H1 (cell line): ENCODE measurements around the gene SPATA33. TPM values are rescaled to one million over a fixed set of nuclear protein-coding genes. Genes with fewer than 3 reads are reported as not detected.

Experiments
- CTCF ChIA-PET: fragments of 300-600 bp; sonication (Branson Sonifier 250); formaldehyde crosslinking; loops from one replicate; lab custom pipeline; 2021; ENCODE audit not compliant: partially characterized antibody; lab: Charles Lee
- POLR2A ChIA-PET: fragments of 300-600 bp; sonication (Branson Sonifier 250); formaldehyde crosslinking; loops from one replicate; lab custom pipeline; 2021; ENCODE audit warnings: inconsistent platforms; ENCODE audit not compliant: partially characterized antibody; lab: Charles Lee
- DNase-seq, 2 experiments: peaks; one replicate each; pipeline versions ENCODE4 v3.0.0 to v3.0.0-alpha.2; 2010 to 2022; ENCODE audit warnings: low spot score in 2 of 2, low read depth in 1 of 2, mixed read lengths in 1 of 2
- FAIRE-seq: peaks from 2 replicates; lab custom pipeline; 2011; peaks lifted over from hg19 to GRCh38; lab: Jason Lieb, UNC
- H2AFZ ChIP-seq: 2 replicates; pipeline ENCODE4 v1.8.1; 2012; ENCODE audit warnings: low read length, inconsistent platforms
- H2AK5ac ChIP-seq: 2 replicates; pipeline ENCODE4 v1.6.1; 2013; ENCODE audit warnings: low read depth, low read length
- H2BK120ac ChIP-seq: replicated peaks from 2 replicates; pipeline ENCODE3; 2013; ENCODE audit warnings: low read depth, low read length, inconsistent platforms
- H2BK12ac ChIP-seq: 2 replicates; pipeline ENCODE4 v1.6.1; 2013; ENCODE audit warnings: low read depth, low read length
- H2BK15ac ChIP-seq: 2 replicates; pipeline ENCODE4 v1.6.1; 2013; ENCODE audit warnings: low read length
- H2BK20ac ChIP-seq: 2 replicates; pipeline ENCODE4 v1.6.1; 2013; ENCODE audit warnings: low read length
- H2BK5ac ChIP-seq: 2 replicates; pipeline ENCODE4 v1.6.1; 2013; ENCODE audit warnings: low read depth, low read length
- H3K14ac ChIP-seq: 2 replicates; pipeline ENCODE4 v1.6.1; 2013; ENCODE audit warnings: inconsistent platforms; ENCODE audit not compliant: insufficient read length
- H3K18ac ChIP-seq: 2 replicates; pipeline ENCODE4 v1.6.1; 2013; ENCODE audit warnings: low read length; ENCODE audit errors: extremely low read depth
- H3K23ac ChIP-seq: 2 replicates; pipeline ENCODE4 v1.6.1; 2013; ENCODE audit warnings: inconsistent platforms; ENCODE audit not compliant: insufficient read length
- H3K23me2 ChIP-seq: 2 replicates; pipeline ENCODE4 v1.6.1; 2013; ENCODE audit warnings: low read depth, low read length
- H3K27ac ChIP-seq: 2 replicates; pipeline ENCODE4 v1.6.1; 2011; ENCODE audit warnings: low read depth, low read length, inconsistent platforms
- H3K27me3 ChIP-seq, 4 experiments: replicated peaks in 1 of 4; 1 replicate in 1 of 4; 2 replicates in 3 of 4; pipeline versions ENCODE4 v1.6.1 to v1.8.1; 2011 to 2013; ENCODE audit warnings: low read length in 3 of 4, mild to moderate bottlenecking in 3 of 4, inconsistent platforms in 2 of 4, mixed read lengths in 2 of 4, moderate library complexity in 1 of 4; ENCODE audit not compliant: control insufficient read depth in 3 of 4, insufficient read depth in 3 of 4; ENCODE audit errors: extremely low read depth in 1 of 4
- H3K36me3 ChIP-seq, 4 experiments: 2 replicates each; pipeline versions ENCODE4 v1.6.1 to v1.8.1; 2011 to 2013; ENCODE audit warnings: mild to moderate bottlenecking in 4 of 4, low read length in 3 of 4, moderate library complexity in 2 of 4, control low read depth in 1 of 4, inconsistent platforms in 1 of 4; ENCODE audit not compliant: insufficient read depth in 4 of 4, control insufficient read depth in 2 of 4
- H3K4ac ChIP-seq: replicated peaks from 2 replicates; pipeline ENCODE3; 2013; ENCODE audit warnings: low read length, low read depth, mixed read lengths, inconsistent platforms; ENCODE audit not compliant: insufficient read length
- H3K4me1 ChIP-seq, 4 experiments: replicated peaks in 1 of 4; 1 replicate in 1 of 4; 2 replicates in 3 of 4; pipeline versions ENCODE4 v1.6.1 to v1.8.1; 2011 to 2013; ENCODE audit warnings: low read length in 3 of 4, inconsistent platforms in 2 of 4, mixed read lengths in 1 of 4; ENCODE audit not compliant: insufficient read depth in 4 of 4, control insufficient read depth in 3 of 4
- H3K4me2 ChIP-seq, 2 experiments: 2 replicates each; pipeline versions ENCODE4 v1.6.1 to v1.8.1; 2011 to 2013; ENCODE audit warnings: low read depth in 2 of 2, low read length in 2 of 2, control low read depth in 1 of 2, inconsistent platforms in 1 of 2, mild to moderate bottlenecking in 1 of 2; ENCODE audit not compliant: insufficient read depth in 1 of 2
- H3K4me3 ChIP-seq, 4 experiments: fragments of 200-600, 300-600 bp in 1 of 4; sonication (generic), shearing (Covaris generic), sonication (Bioruptor Twin) in 1 of 4; 2 replicates each; pipeline versions ENCODE4 v1.5.1 to v1.8.1; 2011 to 2016; ENCODE audit warnings: low read length in 4 of 4, low read depth in 3 of 4, control low read depth in 2 of 4, inconsistent platforms in 2 of 4, mild to moderate bottlenecking in 2 of 4, mixed read lengths in 1 of 4, moderate library complexity in 1 of 4; ENCODE audit not compliant: insufficient read depth in 2 of 4; ENCODE audit errors: extremely low read depth in 1 of 4
- H3K56ac ChIP-seq: replicated peaks from 2 replicates; pipeline ENCODE3; 2013; ENCODE audit warnings: low read depth, mild to moderate bottlenecking, mixed read lengths, low read length, inconsistent platforms; ENCODE audit not compliant: insufficient read length
- H3K79me1 ChIP-seq: 2 replicates; pipeline ENCODE4 v1.6.1; 2013; ENCODE audit warnings: low read depth, low read length, control low read depth
- H3K79me2 ChIP-seq, 2 experiments: 2 replicates each; pipeline versions ENCODE4 v1.6.1 to v1.8.1; 2012 to 2013; ENCODE audit warnings: low read length in 2 of 2, mild to moderate bottlenecking in 2 of 2, inconsistent platforms in 1 of 2; ENCODE audit not compliant: insufficient read depth in 2 of 2, control insufficient read depth in 1 of 2
- H3K9ac ChIP-seq, 4 experiments: replicated peaks in 1 of 4; 1 replicate in 1 of 4; 2 replicates in 3 of 4; pipeline versions ENCODE4 v1.6.1 to v1.8.1; 2011 to 2013; ENCODE audit warnings: low read depth in 3 of 4, low read length in 3 of 4, control low read depth in 2 of 4, mild to moderate bottlenecking in 2 of 4, moderate library complexity in 2 of 4, inconsistent platforms in 1 of 4; ENCODE audit errors: extremely low read depth in 1 of 4
- H3K9me3 ChIP-seq, 2 experiments: 2 replicates each; pipeline versions ENCODE4 v1.6.1 to v1.8.1; 2012 to 2013; ENCODE audit warnings: mild to moderate bottlenecking in 2 of 2, moderate library complexity in 2 of 2, control low read depth in 1 of 2, inconsistent platforms in 1 of 2, low read depth in 1 of 2, low read length in 1 of 2, mixed read lengths in 1 of 2; ENCODE audit not compliant: insufficient read depth in 2 of 2
- H4K20me1 ChIP-seq, 2 experiments: replicated peaks in 1 of 2; 2 replicates each; pipeline versions ENCODE3 to v1.8.1; 2011 to 2013; ENCODE audit warnings: inconsistent platforms in 2 of 2, low read length in 2 of 2, mild to moderate bottlenecking in 1 of 2; ENCODE audit not compliant: insufficient read depth in 2 of 2, control insufficient read depth in 1 of 2
- H4K5ac ChIP-seq: 2 replicates; pipeline ENCODE4 v1.6.1; 2013; ENCODE audit warnings: low read length, low read depth, mixed read lengths, inconsistent platforms; ENCODE audit not compliant: insufficient read length
- H4K8ac ChIP-seq: 2 replicates; pipeline ENCODE4 v1.8.0; 2013; ENCODE audit warnings: mild to moderate bottlenecking, moderate library complexity, low read length, inconsistent platforms; ENCODE audit not compliant: insufficient read depth; ENCODE audit errors: extremely low read depth
- H4K91ac ChIP-seq: replicated peaks from 2 replicates; pipeline ENCODE3; 2013; ENCODE audit warnings: low read length, mixed read lengths, inconsistent platforms; ENCODE audit not compliant: insufficient read length
- EGR1 ChIP-seq: IDR thresholded peaks from 2 replicates; pipeline ENCODE4 v1.6.1; 2011; ENCODE audit warnings: low read depth, low read length, borderline replicate concordance
- PHF8 ChIP-seq: fragments of 200-600 bp; sonication (generic); conservative IDR thresholded peaks from 2 replicates; pipeline ENCODE4 v1.7.1; 2012; ENCODE audit warnings: low read depth, mild to moderate bottlenecking, inconsistent platforms, low read length, moderate library complexity
- POU5F1 ChIP-seq: IDR thresholded peaks from 2 replicates; pipeline ENCODE4 v1.6.1; 2011; ENCODE audit warnings: low read depth, mild to moderate bottlenecking, low read length, moderate library complexity
- WGBS, 2 experiments: shearing (Covaris generic) in 1 of 2; methylation state at CpG; one replicate each; pipeline versions ENCODE4 v1.1.6 to v1.1.7; 2013 to 2015; ENCODE audit warnings: low lambda C conversion rate in 2 of 2, mixed read lengths in 2 of 2, inconsistent platforms in 1 of 2, low coverage in 1 of 2, missing lambda C conversion rate in 1 of 2; ENCODE audit not compliant: insufficient replicate concordance in 2 of 2, insufficient coverage in 1 of 2, insufficient read length in 1 of 2; ENCODE audit errors: extremely low coverage in 1 of 2, missing lambda C conversion rate in 1 of 2; 5-methylcytosine and 5-hydroxymethylcytosine counted together
- polyA plus RNA-seq, 7 experiments: library from polyadenylated mRNA; depleted of rRNA in 3 of 7; stranded (reverse) in 5 of 7; unstranded in 2 of 7; fragments of >200 nt in 5 of 7; fragments of 200-250 nt in 2 of 7; gene quantifications; 1 replicate in 5 of 7; 2 replicates in 1 of 7; 4 replicates in 1 of 7; pipeline versions ENCODE4 v1.2.1 to v1.2.3, GENCODE V29; 2011 to 2013; ENCODE audit warnings: missing spikeins in 2 of 7, mixed read lengths in 2 of 7
- total RNA-seq: library from RNA; stranded (reverse); fragmentation: NEBNext Ultra II Directional; extraction: Animal tissue kit (Norgen Biotek cat#: 25700); gene quantifications from 2 replicates; pipeline ENCODE4 v1.2.1, GENCODE V29; 2021

The SPATA33 gene
- total and polyA plus RNA-seq, 2 of the 8 experiments (the other 6 are each of a cell fraction or from before 2014, with no cell fraction given): 5.4 to 16.9 TPM

- H3K23ac ChIP-seq: no peak overlapping the region
- no peak overlapping the region for H3K4ac ChIP-seq
- FAIRE-seq (no peak), DNase-seq (no peak)
- no peak overlapping the region for H3K56ac ChIP-seq
- no peak overlapping the region for H2BK120ac ChIP-seq
- no peak overlapping the region for H2BK5ac ChIP-seq
- H2AK5ac ChIP-seq: no peak overlapping the region
- H3K18ac ChIP-seq: no peak overlapping the region
- H3K79me1 ChIP-seq: peaks cover 11% of the 10 kb centered on the region
- H2BK20ac ChIP-seq: no peak overlapping the region
- H2BK15ac ChIP-seq: no peak overlapping the region
- no peak overlapping the region for H3K4me2 ChIP-seq
- peaks cover 0 to 17% of the 10 kb centered on the region in 2 experiments for H4K20me1 ChIP-seq
- H2AFZ ChIP-seq: no peak overlapping the region
- CTCF ChIA-PET: interaction anchor here (0.7 to 2.6 kb wide), 3 partner anchors 10 to 104 kb away, joined by 4 to 16 read pairs (median 5); no protein-coding TSS in a partner anchor
- no peak overlapping the region for H3K27ac ChIP-seq
- H3K4me3 ChIP-seq: no peak overlapping the region
- no peak overlapping the region for H4K5ac ChIP-seq
- H3K23me2 ChIP-seq: peaks cover 6% of the 10 kb centered on the region; the same call in 1 of the 2 replicates
- H2BK12ac ChIP-seq: no peak overlapping the region
- peaks cover 11 to 15% of the 10 kb centered on the region in 2 experiments for H3K9me3 ChIP-seq
- H3K4me1 ChIP-seq: peaks cover 0 to 7% (median 2%) of the 10 kb centered on the region in 4 experiments; a peak in 4 of 7 replicates
- H4K91ac ChIP-seq: no peak overlapping the region
- H3K14ac ChIP-seq: no peak overlapping the region
- 98% methylated on average over 13 of the region's 13 CpGs; no CpG with 5 or more reads in 1 of the 2 experiments for WGBS, 2 experiments
- no peaks in the 10 kb centered on the region for H3K27me3 ChIP-seq
- H3K9ac ChIP-seq: no peak overlapping the region
- H3K79me2 ChIP-seq: peaks cover 0 to 11% of the 10 kb centered on the region in 2 experiments; a peak in 1 of 4 replicates
- H3K36me3 ChIP-seq: peaks cover 3 to 33% (median 20%) of the 10 kb centered on the region in 4 experiments; a peak in 7 of 8 replicates
- POLR2A ChIA-PET: interaction anchor here (0.5 to 4.8 kb wide), 6 partner anchors 10 to 128 kb away, joined by 3 to 59 read pairs (median 4); partner anchors contain the start of gene SPATA2L
- no peak overlapping the region for H4K8ac ChIP-seq
- TF ChIP-seq PHF8 (no peak), POU5F1 (no peak), EGR1 (no peak)
Observed at GRCh38 chr16:89689142-89689541, 31.5 kb downstream of the SPATA33 start.
